Stomach (tissue), 4 donors: ENCODE data around the gene SLC2A8.

ENCODE experiments used
- EP300 ChIP-seq: sonication (generic); formaldehyde crosslinking; IDR thresholded peaks from one replicate; pipeline ENCODE4 v1.6.1; 2017; ENCODE audit warnings: antibody characterized with exemption
- POLR2A ChIP-seq, 4 donors: fragments of 450-650 bp; IDR thresholded peaks; one replicate each; pipeline ENCODE4 v1.6.1; 2016; ENCODE audit warnings: antibody characterized with exemption in 4 of 4, control low read depth in 2 of 4, mild to moderate bottlenecking in 1 of 4, moderate library complexity in 1 of 4
- TF ChIP-seq, protein P1 (sequence below), 7 experiments: fragments of 450-650 bp in 4 of 7; fragments of 200-600 bp in 3 of 7; sonication (generic) in 3 of 7; IDR thresholded peaks; one replicate each; pipeline ENCODE4 v1.5.1; 2016 to 2019; ENCODE audit warnings: antibody characterized with exemption in 7 of 7, control low read depth in 2 of 7, mild to moderate bottlenecking in 1 of 7

GRCh38 chr9:127366594-127366993 is 30.4 kb upstream of the SLC2A8 start:
- TF ChIP-seq EP300: no peak
- TF ChIP-seq, protein P1, sequence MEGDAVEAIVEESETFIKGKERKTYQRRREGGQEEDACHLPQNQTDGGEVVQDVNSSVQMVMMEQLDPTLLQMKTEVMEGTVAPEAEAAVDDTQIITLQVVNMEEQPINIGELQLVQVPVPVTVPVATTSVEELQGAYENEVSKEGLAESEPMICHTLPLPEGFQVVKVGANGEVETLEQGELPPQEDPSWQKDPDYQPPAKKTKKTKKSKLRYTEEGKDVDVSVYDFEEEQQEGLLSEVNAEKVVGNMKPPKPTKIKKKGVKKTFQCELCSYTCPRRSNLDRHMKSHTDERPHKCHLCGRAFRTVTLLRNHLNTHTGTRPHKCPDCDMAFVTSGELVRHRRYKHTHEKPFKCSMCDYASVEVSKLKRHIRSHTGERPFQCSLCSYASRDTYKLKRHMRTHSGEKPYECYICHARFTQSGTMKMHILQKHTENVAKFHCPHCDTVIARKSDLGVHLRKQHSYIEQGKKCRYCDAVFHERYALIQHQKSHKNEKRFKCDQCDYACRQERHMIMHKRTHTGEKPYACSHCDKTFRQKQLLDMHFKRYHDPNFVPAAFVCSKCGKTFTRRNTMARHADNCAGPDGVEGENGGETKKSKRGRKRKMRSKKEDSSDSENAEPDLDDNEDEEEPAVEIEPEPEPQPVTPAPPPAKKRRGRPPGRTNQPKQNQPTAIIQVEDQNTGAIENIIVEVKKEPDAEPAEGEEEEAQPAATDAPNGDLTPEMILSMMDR (IDR thresholded peaks at IDR 0.05): no peak
- no peak for TF ChIP-seq POLR2A (IDR thresholded peaks at IDR 0.05)
